ENCODE results near the gene TSC22D1. TPM values are rescaled to one million over a fixed set of nuclear protein-coding genes. Genes with fewer than 3 reads are reported as not detected.

Gene TSC22D1
- total RNA-seq, 2 donors from 2014 or later = 95.9 to 107 TPM

DNA sequence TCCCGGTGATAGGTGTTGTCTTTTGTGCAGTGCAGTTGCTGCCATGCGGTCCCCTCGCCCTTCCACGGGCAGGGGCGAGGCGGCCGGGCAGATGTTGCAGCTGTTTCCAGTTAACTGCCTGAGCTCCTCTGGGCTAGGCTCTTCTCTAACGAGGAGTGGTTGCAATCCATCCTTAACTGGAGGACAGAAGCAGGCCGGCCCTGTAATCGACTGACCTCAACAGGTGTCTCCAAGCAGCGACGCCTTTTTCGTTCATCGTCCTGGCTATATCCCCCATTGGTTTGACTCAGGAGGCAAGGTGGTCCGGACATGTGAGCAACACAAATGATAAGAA is 1.9 kb upstream of the TSC22D1 start:
- Mint-ChIP-seq H3K4me1 (peaks cover 43% of the 10 kb centered on the region), H3K27me3 (ENCODE audit: insufficient read depth) (no peaks in the 10 kb centered on the region), H3K36me3 (ENCODE audit: low read depth) (peaks cover 26% of the 10 kb centered on the region), H3K27ac (peak overlapping the region; percentile 94), H3K9me3 (no peaks in the 10 kb centered on the region), H3K4me3 (peak overlapping the region; percentile 92)
- H3K27ac ChIP-seq (ENCODE audit: low read depth, low read length) = peak overlapping the region; percentile 99
- H3K4me1 ChIP-seq (ENCODE audit: control insufficient read depth, insufficient read depth, low read length) = peaks cover 13% of the 10 kb centered on the region
- H3K9me3 ChIP-seq (ENCODE audit: control insufficient read depth, low read length) = no peaks in the 10 kb centered on the region
- H3K9ac ChIP-seq (ENCODE audit: extremely low read depth, low read length, poor library complexity, severe bottlenecking) = peak overlapping the region; percentile 92
- WGBS, 2 experiments (ENCODE audit: insufficient coverage in 1 of 2, insufficient read length in 1 of 2) = 1 to 2% methylated on average over 14 to 15 of the region's 15 CpGs
- peaks cover 8% of the 10 kb centered on the region for H3K36me3 ChIP-seq (ENCODE audit: control insufficient read depth, insufficient read depth, low read length)
- DNase-seq = no peak
- no peaks in the 10 kb centered on the region for H3K27me3 ChIP-seq (ENCODE audit: control insufficient read depth, insufficient read depth, low read length, poor library complexity, severe bottlenecking)
- peak overlapping the region; percentile 79 for H3K4me3 ChIP-seq (ENCODE audit: low read length)
- TF ChIP-seq, protein P1, sequence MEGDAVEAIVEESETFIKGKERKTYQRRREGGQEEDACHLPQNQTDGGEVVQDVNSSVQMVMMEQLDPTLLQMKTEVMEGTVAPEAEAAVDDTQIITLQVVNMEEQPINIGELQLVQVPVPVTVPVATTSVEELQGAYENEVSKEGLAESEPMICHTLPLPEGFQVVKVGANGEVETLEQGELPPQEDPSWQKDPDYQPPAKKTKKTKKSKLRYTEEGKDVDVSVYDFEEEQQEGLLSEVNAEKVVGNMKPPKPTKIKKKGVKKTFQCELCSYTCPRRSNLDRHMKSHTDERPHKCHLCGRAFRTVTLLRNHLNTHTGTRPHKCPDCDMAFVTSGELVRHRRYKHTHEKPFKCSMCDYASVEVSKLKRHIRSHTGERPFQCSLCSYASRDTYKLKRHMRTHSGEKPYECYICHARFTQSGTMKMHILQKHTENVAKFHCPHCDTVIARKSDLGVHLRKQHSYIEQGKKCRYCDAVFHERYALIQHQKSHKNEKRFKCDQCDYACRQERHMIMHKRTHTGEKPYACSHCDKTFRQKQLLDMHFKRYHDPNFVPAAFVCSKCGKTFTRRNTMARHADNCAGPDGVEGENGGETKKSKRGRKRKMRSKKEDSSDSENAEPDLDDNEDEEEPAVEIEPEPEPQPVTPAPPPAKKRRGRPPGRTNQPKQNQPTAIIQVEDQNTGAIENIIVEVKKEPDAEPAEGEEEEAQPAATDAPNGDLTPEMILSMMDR (conservative IDR thresholded peaks at IDR 0.05) = no peak

DNA sequence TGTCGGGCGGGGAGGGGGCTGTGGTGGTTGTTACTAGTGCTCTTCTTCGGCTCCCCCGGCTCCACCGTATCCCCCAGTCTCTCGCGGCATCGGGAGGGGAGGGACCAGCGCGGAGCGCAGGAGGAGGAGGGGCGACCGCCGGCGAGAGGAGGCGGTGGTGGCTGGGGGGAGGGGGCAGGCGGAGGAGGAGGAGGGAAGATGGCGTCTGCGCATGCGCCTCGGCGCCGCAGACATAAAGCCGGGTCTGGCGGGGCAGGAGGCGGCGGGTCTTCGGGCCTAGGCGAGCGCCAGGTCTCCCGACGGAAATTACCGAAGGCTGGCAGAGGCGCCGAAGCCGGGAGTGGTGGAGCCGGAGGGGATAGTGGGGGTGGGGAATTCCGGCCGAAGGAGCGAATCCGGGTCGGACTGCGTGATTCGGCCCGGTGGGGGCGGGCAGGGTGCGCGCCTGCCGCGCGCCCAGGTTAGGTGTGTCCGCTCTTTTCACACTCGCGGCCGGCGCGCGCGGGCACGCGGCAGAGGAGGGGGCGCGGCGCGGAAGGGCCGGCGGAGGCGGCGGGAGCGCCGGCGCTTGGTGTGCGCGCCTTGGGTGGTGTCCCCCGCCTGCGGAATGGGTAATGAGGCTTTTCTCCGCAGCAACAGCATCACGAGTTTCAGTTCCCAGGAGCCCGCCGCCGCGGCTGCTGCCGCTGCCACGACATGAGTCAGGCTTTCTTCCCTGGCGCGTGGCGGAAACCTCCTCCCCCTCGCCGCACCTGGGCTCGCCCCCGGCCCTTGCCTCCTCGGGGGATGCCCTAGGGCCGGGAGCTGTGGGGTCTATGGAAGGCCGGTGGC is 1.3 kb upstream of the TSC22D1 start:
- H3K9me3 ChIP-seq (ENCODE audit: control insufficient read depth, low read length) = no peaks in the 10 kb centered on the region
- no peaks in the 10 kb centered on the region for H3K27me3 ChIP-seq (ENCODE audit: control insufficient read depth, insufficient read depth, low read length, poor library complexity, severe bottlenecking)
- peak overlapping the region; percentile 92 for H3K4me3 Mint-ChIP-seq
- peaks cover 28% of the 10 kb centered on the region for H3K36me3 Mint-ChIP-seq (ENCODE audit: low read depth)
- no peaks in the 10 kb centered on the region for H3K27me3 Mint-ChIP-seq (ENCODE audit: insufficient read depth)
- peaks cover 8% of the 10 kb centered on the region for H3K36me3 ChIP-seq (ENCODE audit: control insufficient read depth, insufficient read depth, low read length)
- peak overlapping the region; percentile 80 for H3K4me3 ChIP-seq (ENCODE audit: low read length)
- peaks cover 47% of the 10 kb centered on the region for H3K4me1 Mint-ChIP-seq
- H3K27ac Mint-ChIP-seq = peak overlapping the region; percentile 94
- H3K4me1 ChIP-seq (ENCODE audit: control insufficient read depth, insufficient read depth, low read length) = peaks cover 13% of the 10 kb centered on the region
- H3K9me3 Mint-ChIP-seq = no peaks in the 10 kb centered on the region
- peak overlapping the region; percentile 99 for H3K27ac ChIP-seq (ENCODE audit: low read depth, low read length)
- DNase-seq = peak; percentile 99
- peak overlapping the region; percentile 92 for H3K9ac ChIP-seq (ENCODE audit: extremely low read depth, low read length, poor library complexity, severe bottlenecking)
- TF ChIP-seq, protein P1 (conservative IDR thresholded peaks at IDR 0.05) = no peak
- WGBS, 2 experiments (ENCODE audit: insufficient coverage in 1 of 2, insufficient read length in 1 of 2) = 0% methylated on average over 29 to 94 of the region's 94 CpGs

DNA sequence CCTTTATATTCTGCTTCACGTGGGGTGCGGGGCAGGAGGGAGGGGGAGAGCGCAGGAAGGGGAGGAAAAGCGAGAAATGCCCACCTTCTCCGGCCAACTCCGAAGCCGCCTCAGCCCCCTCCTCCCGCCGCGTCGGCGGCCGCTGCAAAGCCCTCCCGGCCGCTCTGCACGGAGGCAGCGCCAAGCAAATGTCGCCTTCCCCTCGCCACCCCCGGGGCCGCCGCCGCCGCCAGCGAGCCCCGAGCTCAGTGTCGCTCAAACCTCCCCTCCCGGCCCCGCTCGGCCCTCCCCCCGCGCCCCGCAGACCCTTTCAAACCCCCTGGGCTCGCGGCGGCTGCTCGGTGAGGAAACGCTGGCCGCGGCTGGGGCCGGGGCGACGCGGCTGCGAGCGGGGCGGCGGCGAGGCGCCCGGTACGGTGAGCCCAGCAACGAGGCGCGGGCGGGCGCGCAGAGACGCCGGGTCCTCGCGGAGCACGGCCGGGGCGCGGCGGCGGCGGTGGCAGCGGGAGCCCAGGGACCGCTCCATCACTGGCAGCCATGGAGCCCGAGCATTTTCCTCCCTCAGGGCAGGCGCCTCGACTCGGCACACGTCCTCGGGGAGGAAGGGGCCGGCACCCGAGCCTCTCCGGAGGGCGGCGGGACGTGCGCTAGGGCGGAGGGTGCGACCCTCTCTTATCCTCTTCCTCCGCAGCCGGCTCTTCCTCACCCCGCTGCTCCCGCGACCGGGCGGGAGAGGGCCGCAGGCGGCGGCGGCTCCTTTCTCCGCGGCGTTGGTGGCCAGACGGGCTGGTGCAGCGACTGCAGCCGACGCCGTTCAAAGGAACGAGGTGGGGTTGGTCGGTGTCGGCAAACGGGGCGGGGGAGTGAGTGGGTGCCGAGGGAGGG is 463 bp upstream of the TSC22D1 start:
- Histone ChIP-seq H3K4me1 (ENCODE audit: control insufficient read depth, insufficient read depth, low read length) (peaks cover 13% of the 10 kb centered on the region), H3K27me3 (ENCODE audit: control insufficient read depth, insufficient read depth, low read length, poor library complexity, severe bottlenecking) (no peaks in the 10 kb centered on the region), H3K9ac (ENCODE audit: extremely low read depth, low read length, poor library complexity, severe bottlenecking) (peak overlapping the region; percentile 47), H3K9me3 (ENCODE audit: control insufficient read depth, low read length) (no peaks in the 10 kb centered on the region), H3K36me3 (ENCODE audit: control insufficient read depth, insufficient read depth, low read length) (peaks cover 8% of the 10 kb centered on the region), H3K4me3 (ENCODE audit: low read length) (peak overlapping the region; percentile 87), H3K27ac (ENCODE audit: low read depth, low read length) (peak overlapping the region; percentile 99)
- Mint-ChIP-seq H3K4me1 (peaks cover 55% of the 10 kb centered on the region), H3K9me3 (no peaks in the 10 kb centered on the region), H3K36me3 (ENCODE audit: low read depth) (peaks cover 28% of the 10 kb centered on the region), H3K4me3 (peak overlapping the region; percentile 92), H3K27me3 (ENCODE audit: insufficient read depth) (no peaks in the 10 kb centered on the region), H3K27ac (peak overlapping the region; percentile 87)
- TF ChIP-seq, protein P1 (conservative IDR thresholded peaks at IDR 0.05) = no peak
- WGBS, 2 experiments (ENCODE audit: insufficient coverage in 1 of 2, insufficient read length in 1 of 2) = 0% methylated on average over 8 to 106 of the region's 111 CpGs
- DNase-seq = peak; percentile 67
